Hepatocyte (in vitro differentiated cells): Measurements from ENCODE around the gene YTHDF2. TPM values are rescaled to one million over a fixed set of nuclear protein-coding genes. Genes with fewer than 3 reads are reported as not detected.
"Not testable (repeated sequence)": the region's sequence is repeated elsewhere in the genome, so short reads cannot be mapped to it uniquely, and the experiment has no call there.

Source experiments
- DNase-seq: peaks from one replicate; pipeline ENCODE4 v3.0.0-alpha.2; 2016; ENCODE audit warnings: low spot score
- H2AFZ ChIP-seq: fragments of 200-600 bp; sonication (generic); 2 replicates; pipeline ENCODE4 v1.6.0; 2016; ENCODE audit warnings: antibody characterized with exemption, mild to moderate bottlenecking
- H3K27ac ChIP-seq: fragments of 200-600 bp; sonication (generic); 2 replicates; pipeline ENCODE4 v1.5.1; 2016; ENCODE audit warnings: mild to moderate bottlenecking
- H3K27me3 ChIP-seq: fragments of 200-600 bp; sonication (generic); 2 replicates; pipeline ENCODE4 v1.6.1; 2016
- H3K36me3 ChIP-seq: fragments of 200-600 bp; sonication (generic); replicated peaks from 2 replicates; pipeline ENCODE4 v1.5.1; 2016; ENCODE audit warnings: low read depth; ENCODE audit not compliant: insufficient read depth
- H3K4me1 ChIP-seq: fragments of 200-600 bp; sonication (generic); 2 replicates; pipeline ENCODE4 v1.5.1; 2016; ENCODE audit warnings: mild to moderate bottlenecking, moderate library complexity; ENCODE audit not compliant: insufficient read depth
- H3K4me2 ChIP-seq: fragments of 200-600 bp; sonication (generic); 2 replicates; pipeline ENCODE4 v1.6.0; 2016
- H3K4me3 ChIP-seq: fragments of 200-600 bp; sonication (generic); 2 replicates; pipeline ENCODE4 v1.5.1; 2016; ENCODE audit warnings: mild to moderate bottlenecking
- H3K79me2 ChIP-seq: fragments of 200-600 bp; sonication (generic); 2 replicates; pipeline ENCODE4 v1.6.0; 2017; ENCODE audit warnings: mild to moderate bottlenecking
- H3K9me2 ChIP-seq: fragments of 200-600 bp; sonication (generic); replicated peaks from 2 replicates; pipeline ENCODE4 v1.6.0; 2017; ENCODE audit warnings: mild to moderate bottlenecking; ENCODE audit not compliant: insufficient read depth
- H3K9me3 ChIP-seq: fragments of 200-600 bp; sonication (generic); 2 replicates; pipeline ENCODE4 v1.5.1; 2016; ENCODE audit warnings: low read depth, mild to moderate bottlenecking
- H4K20me1 ChIP-seq: fragments of 200-600 bp; sonication (generic); 2 replicates; pipeline ENCODE4 v1.6.0; 2016; ENCODE audit warnings: mild to moderate bottlenecking; ENCODE audit not compliant: insufficient read depth, poor library complexity, severe bottlenecking
- EZH2 ChIP-seq: fragments of 200-600 bp; sonication (generic); IDR thresholded peaks from 2 replicates; pipeline ENCODE4 v1.6.1; 2016; ENCODE audit warnings: antibody characterized with exemption, mild to moderate bottlenecking, borderline replicate concordance
- EZH2phosphoT487 ChIP-seq: fragments of 200-600 bp; sonication (generic); IDR thresholded peaks from one replicate; pipeline ENCODE4 v1.6.1; 2018; ENCODE audit warnings: antibody characterized with exemption, mild to moderate bottlenecking, low read depth, moderate library complexity; ENCODE audit not compliant: unreplicated experiment, severe bottlenecking
- WGBS: methylation state at CpG from one replicate; pipeline ENCODE4 v1.1.6; 2016; ENCODE audit warnings: low lambda C conversion rate; ENCODE audit errors: missing lambda C conversion rate; 5-methylcytosine and 5-hydroxymethylcytosine counted together
- polyA plus RNA-seq: library from polyadenylated mRNA; unstranded; fragments of >200 nt; fragmentation: Nextera tagmentation; extraction: Ambion mirVana; gene quantifications from 2 replicates; pipeline ENCODE4 v1.2.1, GENCODE V29; 2016
- total RNA-seq: library from RNA; depleted of rRNA; stranded (reverse); fragments of >200 nt; gene quantifications from 2 replicates; pipeline ENCODE4 v1.2.3, GENCODE V29; 2014
- TF ChIP-seq, protein P1 (sequence below): fragments of 200-600 bp; sonication (generic); IDR thresholded peaks from 2 replicates; pipeline ENCODE4 v1.5.1; 2016; ENCODE audit warnings: antibody characterized with exemption, mild to moderate bottlenecking; ENCODE audit not compliant: poor library complexity

YTHDF2 gene
- total and polyA plus RNA-seq, 2 experiments from 2014 or later = 71.9 to 83.3 TPM

- Histone ChIP-seq H3K9me3 (no peaks in the 10 kb centered on the region), H3K9me2 (no peaks in the 10 kb centered on the region), H3K27ac (no peak overlapping the region), H3K79me2 (no peaks in the 10 kb centered on the region), H3K36me3 (no peaks in the 10 kb centered on the region), H2AFZ (no peak overlapping the region), H3K27me3 (no peaks in the 10 kb centered on the region), H4K20me1 (no peaks in the 10 kb centered on the region), H3K4me2 (no peak overlapping the region), H3K4me3 (no peak overlapping the region), H3K4me1 (no peaks in the 10 kb centered on the region)
- no peak for DNase-seq
- WGBS = 62% methylated on average over 1 of the region's 1 CpG
- TF ChIP-seq, protein P1, sequence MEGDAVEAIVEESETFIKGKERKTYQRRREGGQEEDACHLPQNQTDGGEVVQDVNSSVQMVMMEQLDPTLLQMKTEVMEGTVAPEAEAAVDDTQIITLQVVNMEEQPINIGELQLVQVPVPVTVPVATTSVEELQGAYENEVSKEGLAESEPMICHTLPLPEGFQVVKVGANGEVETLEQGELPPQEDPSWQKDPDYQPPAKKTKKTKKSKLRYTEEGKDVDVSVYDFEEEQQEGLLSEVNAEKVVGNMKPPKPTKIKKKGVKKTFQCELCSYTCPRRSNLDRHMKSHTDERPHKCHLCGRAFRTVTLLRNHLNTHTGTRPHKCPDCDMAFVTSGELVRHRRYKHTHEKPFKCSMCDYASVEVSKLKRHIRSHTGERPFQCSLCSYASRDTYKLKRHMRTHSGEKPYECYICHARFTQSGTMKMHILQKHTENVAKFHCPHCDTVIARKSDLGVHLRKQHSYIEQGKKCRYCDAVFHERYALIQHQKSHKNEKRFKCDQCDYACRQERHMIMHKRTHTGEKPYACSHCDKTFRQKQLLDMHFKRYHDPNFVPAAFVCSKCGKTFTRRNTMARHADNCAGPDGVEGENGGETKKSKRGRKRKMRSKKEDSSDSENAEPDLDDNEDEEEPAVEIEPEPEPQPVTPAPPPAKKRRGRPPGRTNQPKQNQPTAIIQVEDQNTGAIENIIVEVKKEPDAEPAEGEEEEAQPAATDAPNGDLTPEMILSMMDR = no peak
- no peak for TF ChIP-seq EZH2
- no peak for TF ChIP-seq EZH2phosphoT487
These were observed 55.9 kb downstream of the YTHDF2 start for GRCh38 chr1:28792644-28793121.

- not testable (repeated sequence) for DNase-seq, H3K79me2 ChIP-seq, H4K20me1 ChIP-seq, H3K27ac ChIP-seq, H3K9me2 ChIP-seq, H3K4me3 ChIP-seq, H3K4me1 ChIP-seq, H3K4me2 ChIP-seq, H3K9me3 ChIP-seq, H3K27me3 ChIP-seq, H2AFZ ChIP-seq, H3K36me3 ChIP-seq
- WGBS = 90% methylated on average over 5 of the region's 5 CpGs
These were observed 57.8 kb downstream of the YTHDF2 start for GRCh38 chr1:28794582-28794981.

GRCh38 chr1:28796352-28797211 is 59.8 kb downstream of the YTHDF2 start:
- TF ChIP-seq EZH2phosphoT487 (no peak), EZH2 (no peak)
- TF ChIP-seq, protein P1 = no peak
- H3K9me3 ChIP-seq = no peaks in the 10 kb centered on the region
- no peak overlapping the region for H3K4me2 ChIP-seq
- no peak overlapping the region for H3K27ac ChIP-seq
- no peaks in the 10 kb centered on the region for H3K79me2 ChIP-seq
- WGBS = 76% methylated on average over 18 of the region's 18 CpGs
- no peaks in the 10 kb centered on the region for H3K36me3 ChIP-seq
- no peak for DNase-seq
- no peak overlapping the region for H2AFZ ChIP-seq
- H3K4me1 ChIP-seq = no peaks in the 10 kb centered on the region
- no peaks in the 10 kb centered on the region for H4K20me1 ChIP-seq
- no peaks in the 10 kb centered on the region for H3K9me2 ChIP-seq
- H3K4me3 ChIP-seq = no peak overlapping the region
- H3K27me3 ChIP-seq = no peaks in the 10 kb centered on the region

- DNase-seq = no peak
- WGBS = 56% methylated on average over 3 of the region's 3 CpGs
- Histone ChIP-seq H3K9me2 (no peaks in the 10 kb centered on the region), H3K4me1 (no peaks in the 10 kb centered on the region), H2AFZ (no peak overlapping the region), H3K27me3 (no peaks in the 10 kb centered on the region), H3K79me2 (no peaks in the 10 kb centered on the region), H3K4me2 (no peak overlapping the region), H4K20me1 (no peaks in the 10 kb centered on the region), H3K4me3 (no peak overlapping the region), H3K36me3 (no peaks in the 10 kb centered on the region), H3K27ac (no peak overlapping the region), H3K9me3 (no peaks in the 10 kb centered on the region)
- TF ChIP-seq EZH2phosphoT487 = no peak
- TF ChIP-seq, protein P1 = no peak
- TF ChIP-seq EZH2 = no peak
These were observed 63.6 kb downstream of the YTHDF2 start for GRCh38 chr1:28800324-28800723.
